H1 (cell line): Measurements from ENCODE around the gene MYOC. TPM values are rescaled to one million over a fixed set of nuclear protein-coding genes. Genes with fewer than 3 reads are reported as not detected.

Experiments used
- CTCF ChIA-PET: fragments of 300-600 bp; sonication (Branson Sonifier 250); formaldehyde crosslinking; loops from one replicate; lab custom pipeline; 2021; ENCODE audit not compliant: partially characterized antibody; lab: Charles Lee
- POLR2A ChIA-PET: fragments of 300-600 bp; sonication (Branson Sonifier 250); formaldehyde crosslinking; loops from one replicate; lab custom pipeline; 2021; ENCODE audit warnings: inconsistent platforms; ENCODE audit not compliant: partially characterized antibody; lab: Charles Lee
- DNase-seq, 2 experiments: peaks; one replicate each; pipeline versions ENCODE4 v3.0.0 to v3.0.0-alpha.2; 2010 to 2022; ENCODE audit warnings: low spot score in 2 of 2, low read depth in 1 of 2, mixed read lengths in 1 of 2
- FAIRE-seq: peaks from 2 replicates; lab custom pipeline; 2011; peaks lifted over from hg19 to GRCh38; lab: Jason Lieb, UNC
- H2AFZ ChIP-seq: 2 replicates; pipeline ENCODE4 v1.8.1; 2012; ENCODE audit warnings: low read length, inconsistent platforms
- H2AK5ac ChIP-seq: 2 replicates; pipeline ENCODE4 v1.6.1; 2013; ENCODE audit warnings: low read depth, low read length
- H2BK120ac ChIP-seq: replicated peaks from 2 replicates; pipeline ENCODE3; 2013; ENCODE audit warnings: low read depth, low read length, inconsistent platforms
- H2BK12ac ChIP-seq: 2 replicates; pipeline ENCODE4 v1.6.1; 2013; ENCODE audit warnings: low read depth, low read length
- H2BK15ac ChIP-seq: 2 replicates; pipeline ENCODE4 v1.6.1; 2013; ENCODE audit warnings: low read length
- H2BK20ac ChIP-seq: 2 replicates; pipeline ENCODE4 v1.6.1; 2013; ENCODE audit warnings: low read length
- H2BK5ac ChIP-seq: 2 replicates; pipeline ENCODE4 v1.6.1; 2013; ENCODE audit warnings: low read depth, low read length
- H3K14ac ChIP-seq: 2 replicates; pipeline ENCODE4 v1.6.1; 2013; ENCODE audit warnings: inconsistent platforms; ENCODE audit not compliant: insufficient read length
- H3K18ac ChIP-seq: 2 replicates; pipeline ENCODE4 v1.6.1; 2013; ENCODE audit warnings: low read length; ENCODE audit errors: extremely low read depth
- H3K23ac ChIP-seq: 2 replicates; pipeline ENCODE4 v1.6.1; 2013; ENCODE audit warnings: inconsistent platforms; ENCODE audit not compliant: insufficient read length
- H3K23me2 ChIP-seq: 2 replicates; pipeline ENCODE4 v1.6.1; 2013; ENCODE audit warnings: low read depth, low read length
- H3K27ac ChIP-seq: 2 replicates; pipeline ENCODE4 v1.6.1; 2011; ENCODE audit warnings: low read depth, low read length, inconsistent platforms
- H3K27me3 ChIP-seq, 4 experiments: replicated peaks in 1 of 4; 1 replicate in 1 of 4; 2 replicates in 3 of 4; pipeline versions ENCODE4 v1.6.1 to v1.8.1; 2011 to 2013; ENCODE audit warnings: low read length in 3 of 4, mild to moderate bottlenecking in 3 of 4, inconsistent platforms in 2 of 4, mixed read lengths in 2 of 4, moderate library complexity in 1 of 4; ENCODE audit not compliant: control insufficient read depth in 3 of 4, insufficient read depth in 3 of 4; ENCODE audit errors: extremely low read depth in 1 of 4
- H3K36me3 ChIP-seq, 4 experiments: 2 replicates each; pipeline versions ENCODE4 v1.6.1 to v1.8.1; 2011 to 2013; ENCODE audit warnings: mild to moderate bottlenecking in 4 of 4, low read length in 3 of 4, moderate library complexity in 2 of 4, control low read depth in 1 of 4, inconsistent platforms in 1 of 4; ENCODE audit not compliant: insufficient read depth in 4 of 4, control insufficient read depth in 2 of 4
- H3K4ac ChIP-seq: replicated peaks from 2 replicates; pipeline ENCODE3; 2013; ENCODE audit warnings: low read length, low read depth, mixed read lengths, inconsistent platforms; ENCODE audit not compliant: insufficient read length
- H3K4me1 ChIP-seq, 4 experiments: replicated peaks in 1 of 4; 1 replicate in 1 of 4; 2 replicates in 3 of 4; pipeline versions ENCODE4 v1.6.1 to v1.8.1; 2011 to 2013; ENCODE audit warnings: low read length in 3 of 4, inconsistent platforms in 2 of 4, mixed read lengths in 1 of 4; ENCODE audit not compliant: insufficient read depth in 4 of 4, control insufficient read depth in 3 of 4
- H3K4me2 ChIP-seq, 2 experiments: 2 replicates each; pipeline versions ENCODE4 v1.6.1 to v1.8.1; 2011 to 2013; ENCODE audit warnings: low read depth in 2 of 2, low read length in 2 of 2, control low read depth in 1 of 2, inconsistent platforms in 1 of 2, mild to moderate bottlenecking in 1 of 2; ENCODE audit not compliant: insufficient read depth in 1 of 2
- H3K4me3 ChIP-seq, 4 experiments: fragments of 200-600, 300-600 bp in 1 of 4; sonication (generic), shearing (Covaris generic), sonication (Bioruptor Twin) in 1 of 4; 2 replicates each; pipeline versions ENCODE4 v1.5.1 to v1.8.1; 2011 to 2016; ENCODE audit warnings: low read length in 4 of 4, low read depth in 3 of 4, control low read depth in 2 of 4, inconsistent platforms in 2 of 4, mild to moderate bottlenecking in 2 of 4, mixed read lengths in 1 of 4, moderate library complexity in 1 of 4; ENCODE audit not compliant: insufficient read depth in 2 of 4; ENCODE audit errors: extremely low read depth in 1 of 4
- H3K56ac ChIP-seq: replicated peaks from 2 replicates; pipeline ENCODE3; 2013; ENCODE audit warnings: low read depth, mild to moderate bottlenecking, mixed read lengths, low read length, inconsistent platforms; ENCODE audit not compliant: insufficient read length
- H3K79me1 ChIP-seq: 2 replicates; pipeline ENCODE4 v1.6.1; 2013; ENCODE audit warnings: low read depth, low read length, control low read depth
- H3K79me2 ChIP-seq, 2 experiments: 2 replicates each; pipeline versions ENCODE4 v1.6.1 to v1.8.1; 2012 to 2013; ENCODE audit warnings: low read length in 2 of 2, mild to moderate bottlenecking in 2 of 2, inconsistent platforms in 1 of 2; ENCODE audit not compliant: insufficient read depth in 2 of 2, control insufficient read depth in 1 of 2
- H3K9ac ChIP-seq, 4 experiments: replicated peaks in 1 of 4; 1 replicate in 1 of 4; 2 replicates in 3 of 4; pipeline versions ENCODE4 v1.6.1 to v1.8.1; 2011 to 2013; ENCODE audit warnings: low read depth in 3 of 4, low read length in 3 of 4, control low read depth in 2 of 4, mild to moderate bottlenecking in 2 of 4, moderate library complexity in 2 of 4, inconsistent platforms in 1 of 4; ENCODE audit errors: extremely low read depth in 1 of 4
- H3K9me3 ChIP-seq, 2 experiments: 2 replicates each; pipeline versions ENCODE4 v1.6.1 to v1.8.1; 2012 to 2013; ENCODE audit warnings: mild to moderate bottlenecking in 2 of 2, moderate library complexity in 2 of 2, control low read depth in 1 of 2, inconsistent platforms in 1 of 2, low read depth in 1 of 2, low read length in 1 of 2, mixed read lengths in 1 of 2; ENCODE audit not compliant: insufficient read depth in 2 of 2
- H4K20me1 ChIP-seq, 2 experiments: replicated peaks in 1 of 2; 2 replicates each; pipeline versions ENCODE3 to v1.8.1; 2011 to 2013; ENCODE audit warnings: inconsistent platforms in 2 of 2, low read length in 2 of 2, mild to moderate bottlenecking in 1 of 2; ENCODE audit not compliant: insufficient read depth in 2 of 2, control insufficient read depth in 1 of 2
- H4K5ac ChIP-seq: 2 replicates; pipeline ENCODE4 v1.6.1; 2013; ENCODE audit warnings: low read length, low read depth, mixed read lengths, inconsistent platforms; ENCODE audit not compliant: insufficient read length
- H4K8ac ChIP-seq: 2 replicates; pipeline ENCODE4 v1.8.0; 2013; ENCODE audit warnings: mild to moderate bottlenecking, moderate library complexity, low read length, inconsistent platforms; ENCODE audit not compliant: insufficient read depth; ENCODE audit errors: extremely low read depth
- H4K91ac ChIP-seq: replicated peaks from 2 replicates; pipeline ENCODE3; 2013; ENCODE audit warnings: low read length, mixed read lengths, inconsistent platforms; ENCODE audit not compliant: insufficient read length
- CBX5 ChIP-seq: fragments of 300-800, 300-1000 bp; sonication (generic); IDR thresholded peaks from 2 replicates; pipeline ENCODE4 v1.7.1; 2016; ENCODE audit warnings: antibody characterized with exemption, low read length, low read depth
- JUND ChIP-seq: IDR thresholded peaks from 2 replicates; pipeline ENCODE4 v1.6.1; 2011; ENCODE audit warnings: mild to moderate bottlenecking, improper control_type of control experiment, low read length
- KDM1A ChIP-seq: fragments of 200-600, 300-600 bp; sonication (generic); IDR thresholded peaks from 2 replicates; pipeline ENCODE4 v1.7.1; 2016; ENCODE audit warnings: mild to moderate bottlenecking, low read length, borderline replicate concordance
- NRF1 ChIP-seq: IDR thresholded peaks from 2 replicates; pipeline ENCODE4 v1.6.1; 2011; ENCODE audit warnings: mild to moderate bottlenecking, low read depth, low read length, improper control_type of control experiment
- RBBP5 ChIP-seq: IDR thresholded peaks from 2 replicates; pipeline ENCODE4 v1.7.1; 2012; ENCODE audit warnings: low read depth, mild to moderate bottlenecking, inconsistent platforms, low read length, moderate library complexity, borderline replicate concordance
- SP1 ChIP-seq: IDR thresholded peaks from 2 replicates; pipeline ENCODE4 v1.6.1; 2011; ENCODE audit warnings: low read depth, low read length
- SP4 ChIP-seq: IDR thresholded peaks from 2 replicates; pipeline ENCODE4 v1.6.1; 2012; ENCODE audit warnings: low read length, inconsistent platforms
- SUZ12 ChIP-seq: fragments of 200-600 bp; sonication (generic); IDR thresholded peaks from 2 replicates; pipeline ENCODE4 v1.6.1; 2012; ENCODE audit warnings: mild to moderate bottlenecking, inconsistent platforms, low read length, moderate library complexity, mixed read lengths
- ZNF274 ChIP-seq: IDR thresholded peaks from 2 replicates; pipeline ENCODE4 v1.7.0; 2012; ENCODE audit warnings: low read length, borderline replicate concordance; ENCODE audit errors: extremely low read depth
- WGBS, 2 experiments: shearing (Covaris generic) in 1 of 2; methylation state at CpG; one replicate each; pipeline versions ENCODE4 v1.1.6 to v1.1.7; 2013 to 2015; ENCODE audit warnings: low lambda C conversion rate in 2 of 2, mixed read lengths in 2 of 2, inconsistent platforms in 1 of 2, low coverage in 1 of 2, missing lambda C conversion rate in 1 of 2; ENCODE audit not compliant: insufficient replicate concordance in 2 of 2, insufficient coverage in 1 of 2, insufficient read length in 1 of 2; ENCODE audit errors: extremely low coverage in 1 of 2, missing lambda C conversion rate in 1 of 2; 5-methylcytosine and 5-hydroxymethylcytosine counted together
- polyA plus RNA-seq, 7 experiments: library from polyadenylated mRNA; depleted of rRNA in 3 of 7; stranded (reverse) in 5 of 7; unstranded in 2 of 7; fragments of >200 nt in 5 of 7; fragments of 200-250 nt in 2 of 7; gene quantifications; 1 replicate in 5 of 7; 2 replicates in 1 of 7; 4 replicates in 1 of 7; pipeline versions ENCODE4 v1.2.1 to v1.2.3, GENCODE V29; 2011 to 2013; ENCODE audit warnings: missing spikeins in 2 of 7, mixed read lengths in 2 of 7
- total RNA-seq: library from RNA; stranded (reverse); fragmentation: NEBNext Ultra II Directional; extraction: Animal tissue kit (Norgen Biotek cat#: 25700); gene quantifications from 2 replicates; pipeline ENCODE4 v1.2.1, GENCODE V29; 2021
- TF ChIP-seq, protein P1 (sequence below): IDR thresholded peaks from 2 replicates; pipeline ENCODE4 v1.6.1; 2011; ENCODE audit warnings: low read length, improper control_type of control experiment

Gene MYOC
- total and polyA plus RNA-seq, 2 of the 8 experiments (the other 6 are each of a cell fraction or from before 2014, with no cell fraction given): not detected

- H2BK12ac ChIP-seq: no peak overlapping the region
- no peak overlapping the region for H4K91ac ChIP-seq
- no peak overlapping the region for H3K56ac ChIP-seq
- no peak overlapping the region for H3K18ac ChIP-seq
- ChIA-PET POLR2A (interaction anchor here (1.3 kb wide), 1 partner anchor 23 kb away, joined by 3 read pairs; no protein-coding TSS in a partner anchor), CTCF (interaction anchor here (0.6 to 1.1 kb wide), 3 partner anchors 11 to 60 kb away, joined by 3 read pairs; no protein-coding TSS in a partner anchor)
- no peaks in the 10 kb centered on the region for H3K9me3 ChIP-seq
- no peaks in the 10 kb centered on the region for H4K20me1 ChIP-seq
- no peaks in the 10 kb centered on the region for H3K79me1 ChIP-seq
- H3K36me3 ChIP-seq: no peaks in the 10 kb centered on the region
- no peak overlapping the region for H2BK120ac ChIP-seq
- no peaks in the 10 kb centered on the region for H3K4me1 ChIP-seq
- no peak overlapping the region for H2AFZ ChIP-seq
- 83% methylated on average over 8 of the region's 8 CpGs; no CpG with 5 or more reads in 1 of the 2 experiments for WGBS, 2 experiments
- no peak overlapping the region for H4K8ac ChIP-seq
- TF ChIP-seq NRF1 (no peak), JUND (no peak), RBBP5 (no peak), SP1 (no peak), ZNF274 (no peak), CBX5 (no peak), KDM1A (no peak), SUZ12 (no peak), SP4 (no peak)
- TF ChIP-seq, protein P1, sequence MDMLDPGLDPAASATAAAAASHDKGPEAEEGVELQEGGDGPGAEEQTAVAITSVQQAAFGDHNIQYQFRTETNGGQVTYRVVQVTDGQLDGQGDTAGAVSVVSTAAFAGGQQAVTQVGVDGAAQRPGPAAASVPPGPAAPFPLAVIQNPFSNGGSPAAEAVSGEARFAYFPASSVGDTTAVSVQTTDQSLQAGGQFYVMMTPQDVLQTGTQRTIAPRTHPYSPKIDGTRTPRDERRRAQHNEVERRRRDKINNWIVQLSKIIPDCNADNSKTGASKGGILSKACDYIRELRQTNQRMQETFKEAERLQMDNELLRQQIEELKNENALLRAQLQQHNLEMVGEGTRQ: no peak
- no peak overlapping the region for H3K4me2 ChIP-seq
- no peak overlapping the region for H3K4ac ChIP-seq
- H2BK5ac ChIP-seq: no peak overlapping the region
- H3K4me3 ChIP-seq: no peak overlapping the region
- H2BK15ac ChIP-seq: no peak overlapping the region
- no peak overlapping the region for H3K23ac ChIP-seq
- H3K23me2 ChIP-seq: no peaks in the 10 kb centered on the region
- FAIRE-seq (no peak), DNase-seq (no peak)
- no peak overlapping the region for H2AK5ac ChIP-seq
- H3K9ac ChIP-seq: no peak overlapping the region
- no peak overlapping the region for H3K27ac ChIP-seq
- no peak overlapping the region for H3K14ac ChIP-seq
- no peaks in the 10 kb centered on the region for H3K79me2 ChIP-seq
- no peak overlapping the region for H4K5ac ChIP-seq
- H3K27me3 ChIP-seq: no peaks in the 10 kb centered on the region
- no peak overlapping the region for H2BK20ac ChIP-seq
Observed at GRCh38 chr1:171683870-171684269, 31.4 kb upstream of the MYOC start.
